ENCODE results near the gene CD1D. TPM values are rescaled to one million over a fixed set of nuclear protein-coding genes. Genes with fewer than 3 reads are reported as not detected.

CD1D gene
- polyA plus RNA-seq, 1 donor from 2014 or later, result 0.19 TPM

GRCh38 chr1:158191299-158191698, 10.6 kb downstream of the CD1D start:
- peaks cover 2% of the 10 kb centered on the region for H3K27me3 ChIP-seq (ENCODE audit: insufficient read depth, low read depth, low read length)
- TF ChIP-seq, protein P1, sequence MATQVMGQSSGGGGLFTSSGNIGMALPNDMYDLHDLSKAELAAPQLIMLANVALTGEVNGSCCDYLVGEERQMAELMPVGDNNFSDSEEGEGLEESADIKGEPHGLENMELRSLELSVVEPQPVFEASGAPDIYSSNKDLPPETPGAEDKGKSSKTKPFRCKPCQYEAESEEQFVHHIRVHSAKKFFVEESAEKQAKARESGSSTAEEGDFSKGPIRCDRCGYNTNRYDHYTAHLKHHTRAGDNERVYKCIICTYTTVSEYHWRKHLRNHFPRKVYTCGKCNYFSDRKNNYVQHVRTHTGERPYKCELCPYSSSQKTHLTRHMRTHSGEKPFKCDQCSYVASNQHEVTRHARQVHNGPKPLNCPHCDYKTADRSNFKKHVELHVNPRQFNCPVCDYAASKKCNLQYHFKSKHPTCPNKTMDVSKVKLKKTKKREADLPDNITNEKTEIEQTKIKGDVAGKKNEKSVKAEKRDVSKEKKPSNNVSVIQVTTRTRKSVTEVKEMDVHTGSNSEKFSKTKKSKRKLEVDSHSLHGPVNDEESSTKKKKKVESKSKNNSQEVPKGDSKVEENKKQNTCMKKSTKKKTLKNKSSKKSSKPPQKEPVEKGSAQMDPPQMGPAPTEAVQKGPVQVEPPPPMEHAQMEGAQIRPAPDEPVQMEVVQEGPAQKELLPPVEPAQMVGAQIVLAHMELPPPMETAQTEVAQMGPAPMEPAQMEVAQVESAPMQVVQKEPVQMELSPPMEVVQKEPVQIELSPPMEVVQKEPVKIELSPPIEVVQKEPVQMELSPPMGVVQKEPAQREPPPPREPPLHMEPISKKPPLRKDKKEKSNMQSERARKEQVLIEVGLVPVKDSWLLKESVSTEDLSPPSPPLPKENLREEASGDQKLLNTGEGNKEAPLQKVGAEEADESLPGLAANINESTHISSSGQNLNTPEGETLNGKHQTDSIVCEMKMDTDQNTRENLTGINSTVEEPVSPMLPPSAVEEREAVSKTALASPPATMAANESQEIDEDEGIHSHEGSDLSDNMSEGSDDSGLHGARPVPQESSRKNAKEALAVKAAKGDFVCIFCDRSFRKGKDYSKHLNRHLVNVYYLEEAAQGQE (IDR thresholded peaks at IDR 0.05; ENCODE audit: borderline replicate concordance), result no peak
- TF ChIP-seq RAD21 (conservative IDR thresholded peaks at IDR 0.05) (no peak), POLR2AphosphoS5 (IDR thresholded peaks at IDR 0.05) (no peak), MXI1 (conservative IDR thresholded peaks at IDR 0.05; ENCODE audit: poor library complexity, severe bottlenecking) (no peak), TAF1 (IDR thresholded peaks at IDR 0.05; ENCODE audit: low read depth) (no peak), CTCF (IDR thresholded peaks at IDR 0.05; ENCODE audit: poor library complexity, severe bottlenecking) (no peak), SMC3 (conservative IDR thresholded peaks at IDR 0.05; ENCODE audit: poor library complexity) (no peak), EZH2 (IDR thresholded peaks at IDR 0.05; ENCODE audit: borderline replicate concordance, insufficient read depth, low read length, poor library complexity, severe bottlenecking) (no peak), EP300 (conservative IDR thresholded peaks at IDR 0.05; ENCODE audit: poor library complexity, severe bottlenecking) (no peak)
- no peaks in the 10 kb centered on the region for H4K20me1 ChIP-seq (ENCODE audit: insufficient read depth)
- H3K9me3 ChIP-seq (ENCODE audit: low read length), result no peaks in the 10 kb centered on the region
- no peaks in the 10 kb centered on the region for H3K36me3 ChIP-seq (ENCODE audit: insufficient read depth, low read length)
- H3K9ac ChIP-seq (ENCODE audit: low read length), result no peak overlapping the region
- H2AFZ ChIP-seq (ENCODE audit: low read depth, low read length), result no peak overlapping the region
- H3K27ac ChIP-seq (ENCODE audit: low read length), result no peak overlapping the region
- H3K4me3 ChIP-seq (ENCODE audit: low read length), result no peak overlapping the region
- no peaks in the 10 kb centered on the region for H3K9me2 ChIP-seq (ENCODE audit: insufficient read depth, low read length)
- no peak overlapping the region for H3K4me2 ChIP-seq (ENCODE audit: low read length)
- no peaks in the 10 kb centered on the region for H3F3A ChIP-seq (ENCODE audit: insufficient read depth, low read length, poor library complexity, severe bottlenecking)
- no peaks in the 10 kb centered on the region for H3K79me2 ChIP-seq (replicated peaks; ENCODE audit: insufficient read depth, low read length)

DNA sequence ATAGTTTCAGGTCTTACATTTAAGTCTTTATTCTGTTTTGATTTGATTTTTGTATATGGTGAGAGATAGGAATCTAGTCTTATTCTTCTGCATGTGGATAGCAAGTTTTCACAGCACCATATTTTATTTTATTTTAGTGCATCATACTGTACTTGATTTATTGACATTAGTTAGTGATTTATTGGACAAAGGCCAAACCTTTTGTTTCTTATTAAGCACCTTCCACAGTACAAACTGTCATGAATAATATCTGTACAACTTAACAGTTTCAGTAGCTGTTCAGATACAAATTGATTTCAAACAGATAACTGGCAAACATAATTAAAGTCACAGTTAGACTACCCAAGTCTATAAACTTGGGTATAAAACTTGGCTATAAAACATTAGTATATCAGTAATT, 15.8 kb downstream of the CD1D start:
- Histone ChIP-seq H3K4me3 (ENCODE audit: low read length) (no peak overlapping the region), H3K9me2 (ENCODE audit: insufficient read depth, low read length) (no peaks in the 10 kb centered on the region), H3K4me2 (ENCODE audit: low read length) (no peak overlapping the region), H3K9me3 (ENCODE audit: low read length) (no peaks in the 10 kb centered on the region), H3K27ac (ENCODE audit: low read length) (no peak overlapping the region), H3F3A (ENCODE audit: insufficient read depth, low read length, poor library complexity, severe bottlenecking) (no peaks in the 10 kb centered on the region), H2AFZ (ENCODE audit: low read depth, low read length) (no peak overlapping the region), H3K79me2 (replicated peaks; ENCODE audit: insufficient read depth, low read length) (no peaks in the 10 kb centered on the region), H3K36me3 (ENCODE audit: insufficient read depth, low read length) (no peaks in the 10 kb centered on the region), H4K20me1 (ENCODE audit: insufficient read depth) (no peaks in the 10 kb centered on the region), H3K27me3 (ENCODE audit: insufficient read depth, low read depth, low read length) (no peaks in the 10 kb centered on the region), H3K9ac (ENCODE audit: low read length) (no peak overlapping the region)
- no peak for TF ChIP-seq POLR2AphosphoS5 (IDR thresholded peaks at IDR 0.05)
- no peak for TF ChIP-seq EZH2 (IDR thresholded peaks at IDR 0.05; ENCODE audit: borderline replicate concordance, insufficient read depth, low read length, poor library complexity, severe bottlenecking)
- TF ChIP-seq MXI1 (conservative IDR thresholded peaks at IDR 0.05; ENCODE audit: poor library complexity, severe bottlenecking), result no peak
- TF ChIP-seq EP300 (conservative IDR thresholded peaks at IDR 0.05; ENCODE audit: poor library complexity, severe bottlenecking), result no peak
- TF ChIP-seq TAF1 (IDR thresholded peaks at IDR 0.05; ENCODE audit: low read depth), result no peak
- TF ChIP-seq, protein P1 (IDR thresholded peaks at IDR 0.05; ENCODE audit: borderline replicate concordance), result no peak
- TF ChIP-seq CTCF (IDR thresholded peaks at IDR 0.05; ENCODE audit: poor library complexity, severe bottlenecking), result no peak
- TF ChIP-seq RAD21 (conservative IDR thresholded peaks at IDR 0.05), result no peak
- no peak for TF ChIP-seq SMC3 (conservative IDR thresholded peaks at IDR 0.05; ENCODE audit: poor library complexity)
